H54 (cell line): ENCODE data around the gene COQ3.
"Not testable (repeated sequence)": the region's sequence is repeated elsewhere in the genome, so short reads cannot be mapped to it uniquely, and the experiment has no call there.

ENCODE experiments used
- DNase-seq: peaks from one replicate; pipeline ENCODE4 v3.0.0; 2011; ENCODE audit warnings: low spot score, mixed read lengths; ENCODE audit not compliant: insufficient read length
- FAIRE-seq: peaks from 3 replicates; lab custom pipeline; 2011; peaks lifted over from hg19 to GRCh38; lab: Jason Lieb, UNC
- POLR2A ChIP-seq: IDR thresholded peaks from 2 replicates; pipeline ENCODE4 v1.6.1; 2011; ENCODE audit warnings: low read depth, mild to moderate bottlenecking, low read length

COQ3 gene

GRCh38 chr6:99354983-99355382 is 39.0 kb downstream of the COQ3 start:
- DNase-seq (no peak), FAIRE-seq (no peak)
- no peak for TF ChIP-seq POLR2A

GRCh38 chr6:99353126-99353525 is 40.9 kb downstream of the COQ3 start:
- no peak for DNase-seq
- TF ChIP-seq POLR2A, result no peak
- FAIRE-seq, result no peak

- TF ChIP-seq POLR2A, result no peak
- DNase-seq (no peak), FAIRE-seq (no peak)
Measured at GRCh38 chr6:99350573-99350972, 43.4 kb downstream of the COQ3 start.

- TF ChIP-seq POLR2A, result peak; percentile 24; the same call in 1 of the 2 replicates
- FAIRE-seq, result no peak
- DNase-seq, result peak; percentile 22
Measured at GRCh38 chr6:99349171-99350141, 44.5 kb downstream of the COQ3 start, which contains the start of gene FAXC. Gene FAXC (minus strand): TSS chr6:99349674. CDS start chr6:99349372, 302 bp downstream.

- TF ChIP-seq POLR2A, result no peak
- no peak for FAIRE-seq
- no peak for DNase-seq
Measured at GRCh38 chr6:99348288-99349170, 45.5 kb downstream of the COQ3 start.

GRCh38 chr6:99347804-99348203 is 46.2 kb downstream of the COQ3 start:
- no peak for DNase-seq
- no peak for FAIRE-seq
- TF ChIP-seq POLR2A, result no peak

DNA sequence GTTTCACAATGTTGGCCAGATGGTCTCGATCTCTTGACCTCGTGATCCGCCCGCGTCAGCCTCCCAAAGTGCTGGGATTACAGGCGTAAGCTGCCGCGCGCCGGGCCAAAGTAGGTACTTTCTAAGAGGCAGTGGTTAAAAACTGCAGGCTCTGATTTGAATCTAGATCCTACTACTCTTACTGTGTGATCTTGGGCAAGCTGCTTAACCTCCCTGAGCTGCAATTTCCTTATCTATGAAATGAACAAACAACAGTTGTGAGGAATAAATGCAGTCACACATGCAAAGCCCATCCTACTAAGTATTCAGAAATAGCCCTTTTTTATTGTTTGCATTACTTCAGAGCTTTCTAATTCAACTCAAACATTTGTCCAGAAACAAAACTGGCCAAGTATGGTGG is 47.4 kb downstream of the COQ3 start:
- DNase-seq, result no peak
- FAIRE-seq, result no peak
- TF ChIP-seq POLR2A, result no peak

GRCh38 chr6:99345164-99345563 is 48.8 kb downstream of the COQ3 start:
- no peak for TF ChIP-seq POLR2A
- no peak for DNase-seq
- FAIRE-seq, result no peak

DNA sequence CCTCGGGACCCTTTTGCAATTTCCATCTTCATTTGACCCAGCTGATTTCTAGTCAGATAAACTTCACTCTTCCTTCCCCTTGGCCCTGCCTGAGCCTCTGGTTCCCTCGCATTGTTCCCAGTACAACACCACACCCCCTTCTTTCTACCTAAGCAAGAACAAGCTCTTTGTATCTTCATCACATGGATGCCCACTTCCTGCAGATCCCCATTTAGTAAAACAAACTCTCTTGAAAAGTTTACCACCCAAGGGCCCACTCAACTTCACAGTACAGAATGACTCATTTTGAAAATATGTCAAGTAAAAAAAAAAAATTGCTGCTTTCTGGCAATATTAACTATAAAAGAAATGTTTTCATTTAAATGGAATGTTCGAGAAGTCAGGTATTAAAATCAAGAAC is 49.7 kb downstream of the COQ3 start:
- TF ChIP-seq POLR2A, result no peak
- FAIRE-seq (no peak), DNase-seq (no peak)

DNA sequence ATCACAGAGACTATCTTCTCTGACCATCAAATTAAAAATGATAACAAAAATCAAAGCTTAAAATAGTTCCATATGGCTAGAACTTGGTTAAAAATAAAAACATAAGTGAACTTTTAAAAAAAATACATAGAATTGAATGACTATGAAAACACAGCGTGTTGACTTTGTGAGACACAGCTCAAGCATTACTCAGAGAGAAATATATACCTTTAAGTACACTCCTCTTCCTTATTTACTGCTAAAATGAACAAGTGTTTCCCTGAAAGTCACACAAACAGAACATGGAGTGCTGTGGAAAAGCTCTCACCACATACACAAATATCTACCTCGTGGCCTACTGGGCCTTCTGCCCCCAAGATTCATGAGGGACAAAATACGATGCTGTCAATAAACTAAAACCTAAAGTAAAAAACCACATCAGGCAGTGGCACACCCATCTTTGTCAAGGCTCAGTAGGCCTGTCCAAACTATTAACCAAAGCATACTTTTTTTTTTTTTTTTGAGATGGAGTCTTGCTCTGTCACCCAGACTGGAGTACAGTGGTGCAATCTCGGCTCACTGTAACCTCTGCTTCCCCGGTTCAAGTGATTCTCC is 52.0 kb downstream of the COQ3 start:
- FAIRE-seq, result no peak
- DNase-seq, result no peak
- no peak for TF ChIP-seq POLR2A

- DNase-seq (no peak), FAIRE-seq (no peak)
- no peak for TF ChIP-seq POLR2A
Measured at GRCh38 chr6:99338188-99338587, 55.8 kb downstream of the COQ3 start.

DNA sequence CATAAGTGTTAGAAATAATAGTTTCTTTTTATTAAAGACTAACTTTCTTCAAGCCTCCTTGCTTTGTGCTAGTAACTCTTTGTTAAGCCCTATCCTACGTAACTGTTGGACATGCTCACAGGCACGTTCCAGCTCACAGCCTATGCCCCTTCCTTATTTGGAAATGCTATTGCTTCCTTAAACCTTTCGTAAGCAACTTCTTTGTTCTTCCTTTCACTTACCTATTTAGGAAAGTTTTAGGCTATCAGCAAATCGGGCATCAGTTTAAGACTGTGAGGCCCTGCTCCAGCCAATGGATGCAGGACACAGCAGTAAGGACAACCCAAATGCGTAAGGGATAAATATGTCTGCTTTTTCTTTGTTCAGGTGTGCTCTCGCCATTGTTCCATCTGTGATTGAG is 58.7 kb downstream of the COQ3 start:
- not testable (repeated sequence) for DNase-seq, FAIRE-seq

GRCh38 chr6:99334526-99335127 is 59.4 kb downstream of the COQ3 start:
- DNase-seq, result no peak
- no peak for FAIRE-seq

More at GRCh38 chr6:99334526-99335127, 59.4 kb downstream of the COQ3 start:
- TF ChIP-seq POLR2A, result no peak
